ENCODE results near the gene NEXMIF.
"Not testable (repeated sequence)": the region's sequence is repeated elsewhere in the genome, so short reads cannot be mapped to it uniquely, and the experiment has no call there.

NEXMIF gene

DNA sequence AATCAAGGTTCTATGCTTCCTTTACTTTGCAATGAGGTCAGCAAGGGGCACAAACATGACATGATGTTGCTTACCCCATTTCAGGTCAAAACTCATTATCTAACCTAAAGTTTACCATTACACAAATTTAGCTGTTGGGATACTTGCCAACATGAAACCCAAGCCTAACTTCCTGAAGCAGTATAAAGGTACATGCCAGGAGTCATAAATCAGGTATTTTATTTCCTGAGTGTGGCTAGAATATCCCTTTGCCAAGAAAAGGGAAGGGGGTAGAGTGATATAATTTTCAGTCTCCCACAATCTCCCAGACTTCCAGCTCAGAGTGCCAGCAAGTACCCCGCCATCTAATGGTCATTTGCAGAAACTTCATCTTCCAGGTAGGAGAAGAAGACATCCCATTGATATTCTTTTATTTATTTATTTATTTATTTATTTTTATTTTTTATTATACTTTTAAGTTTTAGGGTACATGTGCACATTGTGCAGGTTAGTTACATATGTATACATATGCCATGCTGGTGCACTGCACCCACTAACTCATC lies 136.6 kb downstream of the NEXMIF start:
- no peak for DNase-seq

- no peak for DNase-seq
Observed at GRCh38 chrX:74784629-74785028, 140.6 kb downstream of the NEXMIF start.

DNA sequence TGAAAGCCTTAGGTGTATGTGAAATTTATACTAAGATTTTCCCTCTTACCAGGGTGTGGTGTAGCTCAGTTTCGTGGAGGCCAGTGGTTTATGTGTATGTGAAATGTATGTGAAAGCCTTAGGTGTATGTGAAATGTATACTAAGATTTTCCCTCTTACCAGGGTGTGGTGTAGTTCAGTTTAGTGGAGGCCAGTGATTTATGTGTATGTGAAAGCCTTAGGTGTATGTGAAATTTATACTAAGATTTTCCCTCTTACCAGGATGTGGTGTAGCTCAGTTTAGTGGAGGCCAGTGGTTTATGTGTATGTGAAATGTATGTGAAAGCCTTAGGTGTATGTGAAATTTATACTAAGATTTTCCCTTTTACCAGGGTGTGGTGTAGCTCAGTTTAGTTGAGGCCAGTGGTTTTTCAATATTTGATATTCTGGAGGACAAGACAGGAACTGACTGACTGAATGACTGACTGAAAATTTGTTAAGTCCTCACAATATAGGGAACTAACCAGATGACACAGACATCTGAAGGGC lies 143.7 kb downstream of the NEXMIF start:
- no peak for DNase-seq

- no peak for DNase-seq
Observed at GRCh38 chrX:74779175-74779574, 146.1 kb downstream of the NEXMIF start.

DNA sequence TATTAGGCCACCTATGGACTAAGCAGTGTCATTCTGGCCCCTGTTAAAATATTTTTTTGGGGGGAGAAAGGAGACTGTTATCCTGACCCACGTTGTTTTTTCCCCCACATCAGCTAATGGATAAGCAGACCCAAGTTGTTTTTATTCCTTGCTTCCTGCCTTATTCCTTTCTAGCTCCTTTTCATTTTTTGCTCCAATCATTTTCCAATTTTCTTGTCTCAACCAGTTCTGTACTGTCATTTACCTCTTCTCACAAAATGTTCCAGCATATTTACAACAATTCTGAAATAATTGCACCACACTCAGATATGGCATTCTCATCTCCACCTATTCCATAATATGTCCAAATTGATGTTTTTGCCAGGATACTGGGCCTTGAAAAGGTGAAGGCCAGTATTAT lies 150.3 kb downstream of the NEXMIF start:
- DNase-seq = no peak

- no peak for DNase-seq
Observed at GRCh38 chrX:74736450-74736849, 188.8 kb downstream of the NEXMIF start.

DNA sequence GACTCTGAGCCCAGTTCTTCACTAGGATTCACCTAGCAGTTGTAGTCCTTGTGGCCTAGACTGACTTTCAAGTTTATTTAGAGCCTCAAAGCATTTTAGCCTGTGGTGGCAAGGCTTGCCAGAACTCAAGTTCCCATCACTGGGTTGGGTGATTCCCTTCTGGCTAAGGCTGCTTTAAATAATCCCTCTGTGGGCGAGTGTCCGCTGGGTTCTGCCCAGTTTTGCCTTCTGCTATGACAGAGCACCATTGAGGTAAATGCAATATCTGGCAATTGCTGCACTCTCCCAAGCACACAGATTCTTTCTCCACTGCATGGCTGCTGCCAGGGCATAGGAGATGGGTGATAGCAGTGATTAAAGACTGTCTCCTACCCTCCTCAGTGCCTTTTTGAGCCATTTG lies 220.0 kb downstream of the NEXMIF start:
- DNase-seq = no peak

DNA sequence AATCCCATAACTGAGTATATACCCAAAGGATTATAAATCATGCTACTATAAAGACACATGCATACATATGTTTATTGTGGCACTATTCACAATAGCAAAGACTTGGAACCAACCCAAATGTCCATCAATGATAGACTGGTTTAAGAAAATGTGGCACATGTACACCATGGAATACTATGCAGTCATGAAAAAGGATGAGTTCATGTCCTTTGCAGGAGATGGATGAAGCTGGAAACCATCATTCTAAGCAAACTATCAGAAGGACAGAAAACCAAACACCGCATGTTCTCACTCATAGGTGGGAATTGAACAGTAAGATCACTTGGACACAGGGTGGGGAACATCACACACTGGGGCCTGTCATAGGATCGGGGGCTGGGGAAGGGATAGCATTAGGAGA lies 223.9 kb downstream of the NEXMIF start:
- not testable (repeated sequence) for DNase-seq

DNA sequence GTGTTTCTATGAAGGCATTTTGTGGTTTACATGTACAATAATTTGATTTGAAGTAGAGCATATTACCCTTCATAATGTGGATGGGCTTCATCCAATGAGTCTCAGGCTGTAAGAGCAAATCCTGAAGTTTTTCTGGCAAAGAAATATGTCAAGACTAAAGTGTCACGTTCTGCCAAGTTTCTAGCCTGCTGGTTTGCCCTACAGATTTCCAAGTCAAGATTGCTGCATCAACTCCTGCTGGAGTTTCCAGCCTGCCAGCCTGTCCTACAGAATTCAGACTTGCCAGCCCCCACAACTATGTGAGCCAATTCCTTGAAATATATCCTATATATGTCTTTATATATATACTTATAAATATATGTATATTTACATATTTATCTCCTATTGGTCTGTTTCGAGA lies 240.8 kb downstream of the NEXMIF start:
- no peak for DNase-seq

Measured in CD4-positive, alpha-beta T cell treated with Interferon gamma for 1 hour (primary cell).